SK-N-MC (cell line): ENCODE results near the gene TMEM141.

Source experiments
- EZH2 ChIP-seq: fragments of 200-600 bp; sonication (generic); IDR thresholded peaks from one replicate; pipeline ENCODE4 v1.6.1; 2017; ENCODE audit warnings: antibody characterized with exemption
- FOXP2 ChIP-seq: optimal IDR thresholded peaks from 2 replicates; pipeline ENCODE3; 2011; ENCODE audit warnings: mild to moderate bottlenecking, moderate library complexity; ENCODE audit not compliant: insufficient read depth; ENCODE audit errors: extremely low read length, control extremely low read depth
- POLR2AphosphoS5 ChIP-seq: IDR thresholded peaks from 2 replicates; pipeline ENCODE4 v1.6.1; 2012; ENCODE audit warnings: mild to moderate bottlenecking, low read depth, low read length, borderline replicate concordance

GRCh38 chr9:136796238-136796774, 5.2 kb downstream of the TMEM141 start, which contains the start of gene CCDC183:
- TF ChIP-seq EZH2 (no peak), POLR2AphosphoS5 (no peak), FOXP2 (no peak)
